Tibial artery (tissue), 4 donors: ENCODE data around the gene GFY.

ENCODE experiments used
- DNase-seq, 2 donors: peaks; one replicate each; pipeline ENCODE4 v3.0.0-alpha.2; 2019
- H3K27ac ChIP-seq, 2 donors: fragments of 200-600 bp; sonication (generic) in 1 of 2; 1 replicate in 1 of 2; 2 replicates in 1 of 2; pipeline ENCODE4 v1.5.1; 2018 to 2019; ENCODE audit warnings: mild to moderate bottlenecking in 1 of 2
- H3K27me3 ChIP-seq, 2 donors: fragments of 200-600 bp; sonication (generic) in 1 of 2; one replicate each; pipeline versions ENCODE4 v1.5.1 to v1.6.0; 2016 to 2019
- H3K36me3 ChIP-seq, 3 donors: fragments of 200-600 bp; sonication (generic) in 2 of 3; one replicate each; pipeline ENCODE4 v1.5.1; 2016 to 2019; ENCODE audit warnings: mild to moderate bottlenecking in 2 of 3
- H3K4me1 ChIP-seq, 4 donors: fragments of 200-600 bp; sonication (generic) in 2 of 4; 1 replicate in 3 of 4; 2 replicates in 1 of 4; pipeline ENCODE4 v1.5.1; 2016 to 2019
- H3K4me3 ChIP-seq, 2 donors: fragments of 200-600 bp; sonication (generic) in 1 of 2; 1 replicate in 1 of 2; 2 replicates in 1 of 2; pipeline ENCODE4 v1.5.1; 2018 to 2019; ENCODE audit warnings: mild to moderate bottlenecking in 2 of 2
- H3K9me3 ChIP-seq, 3 donors: fragments of 200-600 bp; sonication (generic) in 1 of 3; one replicate each; pipeline ENCODE4 v1.5.1; 2016 to 2019
- CTCF ChIP-seq, 2 experiments: fragments of 200-600 bp in 1 of 2; fragments of 450-650 bp in 1 of 2; IDR thresholded peaks; one replicate each; pipeline ENCODE4 v1.5.1; 2017 to 2019; ENCODE audit warnings: antibody characterized with exemption in 2 of 2, mild to moderate bottlenecking in 1 of 2, moderate library complexity in 1 of 2
- intact Hi-C: fragments of 100-400 bp; cut with DNase I; formaldehyde crosslinking; loops from one replicate; pipeline ENCODE4 v1.15.0; 2023; ENCODE audit warnings: low total_unique reads

Gene GFY

GRCh38 chr19:49435670-49436069, 10.5 kb downstream of the GFY start:
- Histone ChIP-seq H3K36me3 (no peaks in the 10 kb centered on the region), H3K4me3 (no peak overlapping the region), H3K27ac (no peak overlapping the region), H3K9me3 (no peaks in the 10 kb centered on the region), H3K27me3 (peaks cover 0 to 100% of the 10 kb centered on the region in 2 donors), H3K4me1 (peaks cover 0 to 10% (median 0%) of the 10 kb centered on the region in 4 donors)
- DNase-seq = no peak
- no peak for TF ChIP-seq CTCF (IDR thresholded peaks at IDR 0.05)
- intact Hi-C loops = no loop called here

GRCh38 chr19:49436381-49437017, 11.3 kb downstream of the GFY start:
- Histone ChIP-seq H3K4me3 (no peak overlapping the region), H3K36me3 (no peaks in the 10 kb centered on the region), H3K9me3 (no peaks in the 10 kb centered on the region), H3K27me3 (peaks cover 0 to 100% of the 10 kb centered on the region in 2 donors), H3K27ac (no peak overlapping the region), H3K4me1 (peaks cover 0 to 15% (median 3%) of the 10 kb centered on the region in 4 donors)
- intact Hi-C loops = no loop called here
- TF ChIP-seq CTCF (IDR thresholded peaks at IDR 0.05) = no peak
- no peak for DNase-seq

GRCh38 chr19:49437231-49437630, 12.0 kb downstream of the GFY start:
- no peak overlapping the region for H3K4me3 ChIP-seq
- peaks cover 0 to 98% of the 10 kb centered on the region in 2 donors for H3K27me3 ChIP-seq
- H3K27ac ChIP-seq = no peak overlapping the region
- no peak for TF ChIP-seq CTCF (IDR thresholded peaks at IDR 0.05)
- no peak for DNase-seq
- no peaks in the 10 kb centered on the region for H3K9me3 ChIP-seq
- intact Hi-C loops = no loop called here
- H3K36me3 ChIP-seq = no peaks in the 10 kb centered on the region
- peaks cover 0 to 20% (median 5%) of the 10 kb centered on the region in 4 donors for H3K4me1 ChIP-seq

- intact Hi-C loops = no loop called here
These were observed 13.1 kb downstream of the GFY start for GRCh38 chr19:49438261-49438660.

GRCh38 chr19:49439836-49440235, 14.6 kb downstream of the GFY start:
- intact Hi-C loops = loop anchor here (10.0 kb wide), 1 partner anchor 175 kb away; no protein-coding TSS in a partner anchor
- H3K27me3 ChIP-seq = peaks cover 0 to 77% of the 10 kb centered on the region in 2 donors
- H3K4me1 ChIP-seq = peaks cover 0 to 24% (median 10%) of the 10 kb centered on the region in 4 donors
- no peak for DNase-seq
- H3K9me3 ChIP-seq = no peaks in the 10 kb centered on the region
- no peak for TF ChIP-seq CTCF (IDR thresholded peaks at IDR 0.05)
- H3K27ac ChIP-seq = no peak overlapping the region
- no peaks in the 10 kb centered on the region for H3K36me3 ChIP-seq
- H3K4me3 ChIP-seq = no peak overlapping the region

More at GRCh38 chr19:49438261-49438660, 13.1 kb downstream of the GFY start:
- H3K27me3 ChIP-seq = peaks cover 0 to 93% of the 10 kb centered on the region in 2 donors
- no peaks in the 10 kb centered on the region for H3K9me3 ChIP-seq
- TF ChIP-seq CTCF (IDR thresholded peaks at IDR 0.05) = no peak
- H3K4me1 ChIP-seq = peaks cover 0 to 24% (median 10%) of the 10 kb centered on the region in 4 donors
- H3K4me3 ChIP-seq = no peak overlapping the region
- no peak for DNase-seq
- no peak overlapping the region for H3K27ac ChIP-seq
- H3K36me3 ChIP-seq = no peaks in the 10 kb centered on the region
